ENCODE data around the gene MICAL3.

MICAL3 gene

DNA sequence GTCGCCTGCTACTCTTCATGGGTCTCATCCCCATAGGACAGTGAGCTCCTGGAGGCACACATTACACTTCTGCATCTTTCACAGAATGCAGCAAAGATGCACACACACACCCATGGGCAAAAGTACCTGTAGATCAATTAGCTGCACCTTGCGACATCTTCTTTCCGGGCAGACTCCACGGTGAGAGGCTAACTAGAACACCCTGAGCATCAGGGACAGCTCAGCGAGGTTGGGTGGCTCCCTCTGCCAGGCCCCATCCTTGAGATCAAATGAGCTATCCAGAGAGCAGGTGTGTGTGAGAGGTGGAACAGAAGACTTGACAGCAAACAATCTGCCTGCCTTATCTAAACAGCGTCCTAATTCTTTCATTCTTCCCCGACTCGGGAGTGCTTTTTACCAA, 154.0 kb downstream of the MICAL3 start:
- TF ChIP-seq, protein P1, sequence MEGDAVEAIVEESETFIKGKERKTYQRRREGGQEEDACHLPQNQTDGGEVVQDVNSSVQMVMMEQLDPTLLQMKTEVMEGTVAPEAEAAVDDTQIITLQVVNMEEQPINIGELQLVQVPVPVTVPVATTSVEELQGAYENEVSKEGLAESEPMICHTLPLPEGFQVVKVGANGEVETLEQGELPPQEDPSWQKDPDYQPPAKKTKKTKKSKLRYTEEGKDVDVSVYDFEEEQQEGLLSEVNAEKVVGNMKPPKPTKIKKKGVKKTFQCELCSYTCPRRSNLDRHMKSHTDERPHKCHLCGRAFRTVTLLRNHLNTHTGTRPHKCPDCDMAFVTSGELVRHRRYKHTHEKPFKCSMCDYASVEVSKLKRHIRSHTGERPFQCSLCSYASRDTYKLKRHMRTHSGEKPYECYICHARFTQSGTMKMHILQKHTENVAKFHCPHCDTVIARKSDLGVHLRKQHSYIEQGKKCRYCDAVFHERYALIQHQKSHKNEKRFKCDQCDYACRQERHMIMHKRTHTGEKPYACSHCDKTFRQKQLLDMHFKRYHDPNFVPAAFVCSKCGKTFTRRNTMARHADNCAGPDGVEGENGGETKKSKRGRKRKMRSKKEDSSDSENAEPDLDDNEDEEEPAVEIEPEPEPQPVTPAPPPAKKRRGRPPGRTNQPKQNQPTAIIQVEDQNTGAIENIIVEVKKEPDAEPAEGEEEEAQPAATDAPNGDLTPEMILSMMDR (IDR thresholded peaks at IDR 0.05; ENCODE audit: extremely low read depth, insufficient read depth, missing control alignments), result no peak
- DNase-seq (ENCODE audit: low spot score), result no peak
- in situ Hi-C loops (cut with MboI; ENCODE audit: low pct_unique_long_range_greater_than_20kb, low sequenced_read_pairs, unreplicated experiment), result no loop called here

DNA sequence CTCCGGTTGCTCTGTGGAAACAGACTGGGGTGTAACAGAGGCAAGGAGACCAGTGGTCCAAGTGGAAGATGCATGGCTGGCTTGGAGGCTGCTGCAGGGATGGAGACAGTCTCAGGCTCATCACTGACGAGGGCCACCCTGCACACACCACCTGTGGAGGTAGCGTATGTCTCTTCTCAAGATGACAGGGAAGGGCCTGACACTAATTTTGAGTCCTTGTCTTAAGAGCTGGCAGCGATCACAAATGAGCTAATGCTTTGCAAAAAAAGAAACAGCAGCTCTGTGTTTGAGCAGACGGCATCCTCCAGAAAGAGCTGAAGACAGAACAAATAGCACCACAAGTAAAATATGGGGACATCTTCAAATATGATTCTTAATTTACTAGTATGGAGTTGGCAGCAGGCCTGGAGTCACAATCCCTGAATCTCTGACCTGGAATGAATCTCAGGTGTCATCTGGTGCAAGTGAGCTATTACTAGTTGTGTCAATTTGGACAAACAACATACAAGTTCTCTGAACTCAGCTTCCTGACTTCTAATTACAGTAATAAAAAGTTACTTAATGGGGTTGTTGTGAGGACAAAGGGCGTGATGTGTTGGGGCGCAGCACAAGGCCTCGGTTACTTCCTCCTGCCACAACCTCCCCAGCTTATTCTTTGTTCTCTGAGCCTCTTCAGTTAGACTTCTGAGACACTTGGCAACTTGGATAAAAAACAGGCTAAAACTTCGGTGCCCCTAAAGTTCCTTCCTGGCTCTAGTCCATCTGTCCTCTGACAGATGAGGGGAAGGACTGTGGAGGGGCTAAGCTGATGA, 154.9 kb downstream of the MICAL3 start:
- TF ChIP-seq, protein P1 (IDR thresholded peaks at IDR 0.05; ENCODE audit: extremely low read depth, insufficient read depth, missing control alignments), result no peak
- DNase-seq (ENCODE audit: low spot score), result no peak
- in situ Hi-C loops (cut with MboI; ENCODE audit: low pct_unique_long_range_greater_than_20kb, low sequenced_read_pairs, unreplicated experiment), result no loop called here

DNA sequence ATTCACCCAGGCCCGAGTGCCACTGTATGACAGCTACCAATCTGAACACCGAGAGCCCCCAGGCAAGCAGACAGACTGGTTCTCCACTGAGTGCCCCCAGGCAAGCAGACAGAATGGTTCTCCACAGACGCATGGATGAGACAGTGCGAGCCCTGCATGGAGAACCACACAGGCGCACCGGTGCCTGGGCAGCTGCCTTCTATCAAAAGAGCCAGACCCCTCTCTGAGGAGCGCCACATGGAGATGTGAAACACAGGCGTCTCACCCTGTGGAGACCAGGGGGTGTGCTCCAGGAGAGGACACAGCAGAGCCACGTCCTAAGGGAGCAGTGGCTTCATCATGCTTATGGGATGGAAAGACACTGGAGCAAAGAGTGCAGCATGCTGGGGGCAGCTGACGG, 155.6 kb downstream of the MICAL3 start:
- no peak for DNase-seq (ENCODE audit: low spot score)
- in situ Hi-C loops (cut with MboI; ENCODE audit: low pct_unique_long_range_greater_than_20kb, low sequenced_read_pairs, unreplicated experiment), result no loop called here
- TF ChIP-seq, protein P1 (IDR thresholded peaks at IDR 0.05; ENCODE audit: extremely low read depth, insufficient read depth, missing control alignments), result no peak

DNA sequence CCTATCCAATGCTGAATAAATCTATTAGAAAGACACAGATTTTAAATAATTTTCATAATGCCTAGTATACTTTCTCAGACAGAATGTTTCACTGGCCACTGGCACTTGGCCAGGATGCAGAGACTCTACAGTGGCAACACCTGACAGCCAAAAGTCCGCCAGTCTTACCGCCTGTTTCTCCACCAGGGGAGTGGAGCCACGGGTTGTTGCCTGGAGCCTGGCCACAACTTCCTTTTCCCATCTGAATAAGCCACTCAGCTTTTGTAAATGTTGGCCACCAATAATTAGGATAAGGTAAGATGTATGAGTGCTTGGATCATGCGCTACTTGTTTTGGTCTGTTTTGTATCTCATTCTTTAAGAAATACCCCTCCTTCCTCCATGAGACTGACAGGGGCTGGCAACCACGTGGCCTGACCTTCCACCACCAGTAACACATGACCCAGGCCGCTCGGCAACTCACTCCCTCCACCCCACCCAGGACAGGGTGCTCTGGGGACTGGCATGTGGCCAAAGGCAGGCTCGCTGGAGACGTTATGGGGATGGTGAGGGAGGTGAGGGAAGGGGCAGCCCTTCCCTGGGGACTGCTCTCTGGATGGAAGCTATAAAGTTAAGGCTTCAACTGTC, 157.1 kb downstream of the MICAL3 start:
- DNase-seq (ENCODE audit: low spot score), result no peak
- in situ Hi-C loops (cut with MboI; ENCODE audit: low pct_unique_long_range_greater_than_20kb, low sequenced_read_pairs, unreplicated experiment), result no loop called here
- TF ChIP-seq, protein P1 (IDR thresholded peaks at IDR 0.05; ENCODE audit: extremely low read depth, insufficient read depth, missing control alignments), result no peak

DNA sequence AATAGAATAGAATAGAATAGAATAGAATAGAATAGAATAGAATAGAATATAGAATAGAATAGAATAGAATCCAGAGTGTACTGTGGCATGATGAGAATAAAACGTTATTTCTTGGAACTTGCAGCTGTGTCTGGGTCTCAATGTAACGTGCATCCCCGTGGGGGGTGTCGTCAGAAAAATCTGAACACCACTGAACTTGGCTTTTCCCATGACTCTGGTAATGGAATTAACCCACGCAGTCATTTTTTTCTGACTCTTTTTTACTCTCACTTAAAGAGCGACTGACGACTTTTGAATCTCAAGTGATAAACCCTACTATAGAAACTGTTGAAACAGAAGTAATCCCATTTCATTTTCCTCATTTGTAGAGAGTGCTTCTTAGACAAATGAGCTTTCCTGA, 157.7 kb downstream of the MICAL3 start:
- DNase-seq (ENCODE audit: low spot score), result no peak
- TF ChIP-seq, protein P1 (IDR thresholded peaks at IDR 0.05; ENCODE audit: extremely low read depth, insufficient read depth, missing control alignments), result no peak
- in situ Hi-C loops (cut with MboI; ENCODE audit: low pct_unique_long_range_greater_than_20kb, low sequenced_read_pairs, unreplicated experiment), result no loop called here

DNA sequence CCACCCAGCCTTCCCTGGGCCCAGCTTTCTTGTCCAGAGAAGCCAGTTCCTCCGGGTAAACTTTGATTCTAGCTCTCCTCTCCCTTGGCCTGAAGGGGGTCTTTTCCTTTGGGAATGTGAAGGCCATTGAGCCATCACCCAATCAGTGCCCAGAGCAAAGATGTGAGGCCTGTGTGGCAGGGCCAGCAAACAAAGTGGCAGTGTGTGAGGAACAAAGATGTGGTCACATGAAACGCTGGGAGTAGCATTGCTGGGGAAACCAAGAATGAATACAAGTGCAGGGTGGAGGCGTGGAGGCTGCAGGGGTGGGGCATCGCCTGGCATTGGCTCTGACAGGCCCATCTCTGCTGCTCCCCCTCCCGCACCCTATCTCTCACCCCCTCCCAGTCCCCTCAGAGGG, 158.2 kb downstream of the MICAL3 start:
- TF ChIP-seq, protein P1 (IDR thresholded peaks at IDR 0.05; ENCODE audit: extremely low read depth, insufficient read depth, missing control alignments), result no peak
- DNase-seq (ENCODE audit: low spot score), result no peak
- in situ Hi-C loops (cut with MboI; ENCODE audit: low pct_unique_long_range_greater_than_20kb, low sequenced_read_pairs, unreplicated experiment), result no loop called here

All from GM13977 (cell line).